Caki2 (cell line): ENCODE data around the gene CCL28. TPM values are rescaled to one million over a fixed set of nuclear protein-coding genes. Genes with fewer than 3 reads are reported as not detected.
A peak's percentile ranks its signal among the peaks of the same experiment; 100 is the strongest.
"Not testable (repeated sequence)": the region's sequence is repeated elsewhere in the genome, so short reads cannot be mapped to it uniquely, and the experiment has no call there.

Experiments
- DNase-seq: peaks from one replicate; pipeline ENCODE4 v3.0.0-alpha.2; 2015; ENCODE audit warnings: low read depth
- in situ Hi-C: cut with HindIII; loops from 2 replicates; pipeline ENCODE4 v1.10.0; 2016; ENCODE audit warnings: low sequenced_read_pairs, low pct_unique_long_range_greater_than_20kb, mixed read lengths
- total RNA-seq: library from RNA; depleted of rRNA; stranded (reverse); fragments of >200 nt; shearing (Covaris generic); gene quantifications from 2 replicates; pipeline ENCODE4 v1.2.3, GENCODE V29; 2014; ENCODE audit warnings: low replicate concordance

The CCL28 gene
- total RNA-seq, 1 experiment from 2014 or later, result 8.2 TPM

- in situ Hi-C loops, result no loop called here
- no peak for DNase-seq
These were observed 1.8 kb upstream of the CCL28 start for GRCh38 chr5:43413966-43414365.

GRCh38 chr5:43412644-43413043 is 453 bp upstream of the CCL28 start:
- in situ Hi-C loops, result no loop called here
- DNase-seq, result no peak

GRCh38 chr5:43411495-43411894 is 696 bp downstream of the CCL28 start:
- no peak for DNase-seq
- in situ Hi-C loops, result no loop called here

- no peak for DNase-seq
- in situ Hi-C loops, result no loop called here
These were observed 1.8 kb downstream of the CCL28 start for GRCh38 chr5:43410414-43410813.

- no peak for DNase-seq
- in situ Hi-C loops, result no loop called here
These were observed 2.4 kb downstream of the CCL28 start for GRCh38 chr5:43409809-43410271.

- peak; percentile 42 for DNase-seq
- in situ Hi-C loops, result not testable (repeated sequence)
These were observed 9.6 kb downstream of the CCL28 start for GRCh38 chr5:43402524-43403066.

- in situ Hi-C loops, result no loop called here
- DNase-seq, result no peak
These were observed 10.4 kb downstream of the CCL28 start for GRCh38 chr5:43401827-43402226.

- in situ Hi-C loops, result no loop called here
- DNase-seq, result no peak
These were observed 12.1 kb downstream of the CCL28 start for GRCh38 chr5:43400082-43400481.

- in situ Hi-C loops, result no loop called here
- DNase-seq, result peak; percentile 71
These were observed 15.4 kb downstream of the CCL28 start for GRCh38 chr5:43396762-43397304.

- DNase-seq, result no peak
- in situ Hi-C loops, result no loop called here
These were observed 21.7 kb downstream of the CCL28 start for GRCh38 chr5:43390471-43390870.

GRCh38 chr5:43389679-43390329 is 22.4 kb downstream of the CCL28 start:
- in situ Hi-C loops, result no loop called here
- DNase-seq, result peak; percentile 81

- DNase-seq, result no peak
- in situ Hi-C loops, result no loop called here
These were observed 25.2 kb downstream of the CCL28 start for GRCh38 chr5:43386960-43387362.

GRCh38 chr5:43376496-43377140 is 35.6 kb downstream of the CCL28 start:
- no peak for DNase-seq
- in situ Hi-C loops, result no loop called here

GRCh38 chr5:43371821-43372220 is 40.4 kb downstream of the CCL28 start:
- in situ Hi-C loops, result no loop called here
- DNase-seq, result no peak

- DNase-seq, result no peak
- in situ Hi-C loops, result no loop called here
These were observed 41.8 kb downstream of the CCL28 start for GRCh38 chr5:43370352-43370751.

- in situ Hi-C loops, result no loop called here
These were observed 42.5 kb downstream of the CCL28 start for GRCh38 chr5:43369651-43370050.

GRCh38 chr5:43367909-43368669 is 44.1 kb downstream of the CCL28 start:
- DNase-seq, result no peak
- in situ Hi-C loops, result no loop called here

More at GRCh38 chr5:43369651-43370050, 42.5 kb downstream of the CCL28 start:
- DNase-seq, result no peak

- DNase-seq, result no peak
- in situ Hi-C loops, result no loop called here
These were observed 44.7 kb downstream of the CCL28 start for GRCh38 chr5:43367453-43367852.
